OCI-LY7 (cell line): Measurements from ENCODE around the gene SERAC1. TPM values are rescaled to one million over a fixed set of nuclear protein-coding genes. Genes with fewer than 3 reads are reported as not detected.

Experiments used
- BruUV-seq: library from RNA; stranded (reverse); fragments of 400-500 nt; replicated peaks from 2 replicates; lab custom pipeline; 2021; lab: Mats Ljungman, UMichigan
- CTCF ChIA-PET: fragments of 300-600 bp; sonication (Branson Sonifier 250); formaldehyde crosslinking; loops from one replicate; lab custom pipeline; 2022; ENCODE audit warnings: antibody characterized with exemption; ENCODE audit not compliant: unreplicated experiment; lab: Charles Lee
- POLR2A ChIA-PET: fragments of 300-600 bp; sonication (Branson Sonifier 250); formaldehyde crosslinking; loops from one replicate; lab custom pipeline; 2022; ENCODE audit warnings: antibody characterized with exemption; lab: Charles Lee
- DNase-seq: peaks from one replicate; pipeline ENCODE4 v3.0.0-alpha.2; 2015; ENCODE audit warnings: low spot score
- H2AFZ ChIP-seq: fragments of 200-600 bp; sonication (generic), shearing (Covaris generic); 2 replicates; pipeline ENCODE4 v1.6.1; 2014; ENCODE audit warnings: mild to moderate bottlenecking, antibody characterized with exemption, low read length, moderate library complexity
- H3K27ac ChIP-seq: fragments of 200-600 bp; sonication (generic); 2 replicates; pipeline ENCODE4 v1.5.1; 2014; ENCODE audit warnings: mixed run types, low read depth, mild to moderate bottlenecking, moderate library complexity, low read length, inconsistent platforms; ENCODE audit not compliant: poor library complexity, severe bottlenecking
- H3K36me3 ChIP-seq: fragments of 200-600 bp; sonication (generic); 2 replicates; pipeline ENCODE4 v1.6.1; 2014; ENCODE audit warnings: mild to moderate bottlenecking, antibody characterized with exemption, low read length, moderate library complexity, mixed read lengths; ENCODE audit not compliant: insufficient read depth
- H3K4me1 ChIP-seq: fragments of 200-600 bp; sonication (generic); 2 replicates; pipeline ENCODE4 v1.5.1; 2014; ENCODE audit warnings: mild to moderate bottlenecking, low read length; ENCODE audit not compliant: insufficient read depth, poor library complexity, severe bottlenecking
- H3K4me2 ChIP-seq: fragments of 200-600 bp; sonication (generic); 2 replicates; pipeline ENCODE4 v1.6.1; 2014; ENCODE audit warnings: mild to moderate bottlenecking, low read length
- H3K4me3 ChIP-seq: fragments of 200-600 bp; sonication (generic); 2 replicates; pipeline ENCODE4 v1.5.1; 2014; ENCODE audit warnings: mild to moderate bottlenecking, low read depth, low read length; ENCODE audit not compliant: poor library complexity, severe bottlenecking
- H3K79me2 ChIP-seq: fragments of 200-600 bp; sonication (generic); 2 replicates; pipeline ENCODE4 v1.6.1; 2016; ENCODE audit warnings: low read depth, mild to moderate bottlenecking, low read length, moderate library complexity, mixed read lengths; ENCODE audit not compliant: insufficient read depth
- H3K9me2 ChIP-seq: fragments of 200-600 bp; sonication (generic); 2 replicates; pipeline ENCODE4 v1.6.1; 2016; ENCODE audit warnings: mild to moderate bottlenecking, low read length, mixed read lengths; ENCODE audit not compliant: insufficient read depth
- H3K9me3 ChIP-seq: fragments of 200-600 bp; sonication (generic); 2 replicates; pipeline ENCODE4 v1.6.1; 2014; ENCODE audit warnings: mild to moderate bottlenecking, mixed run types, low read length, mixed read lengths
- H4K20me1 ChIP-seq: fragments of 200-600 bp; sonication (generic); 2 replicates; pipeline ENCODE4 v1.6.1; 2014; ENCODE audit warnings: mild to moderate bottlenecking, antibody characterized with exemption, low read length, moderate library complexity, mixed read lengths; ENCODE audit not compliant: insufficient read depth
- EZH2phosphoT487 ChIP-seq: fragments of 200-600 bp; sonication (generic); IDR thresholded peaks from 2 replicates; pipeline ENCODE4 v1.6.1; 2018; ENCODE audit warnings: low read depth, borderline replicate concordance, mild to moderate bottlenecking, mixed run types, antibody characterized with exemption, low read length, moderate library complexity, mixed read lengths
- intact Hi-C: fragments of 100-400 bp; cut with micrococcal nuclease; formaldehyde crosslinking; loops from one replicate; pipeline ENCODE4 v1.10.0; 2022; ENCODE audit not compliant: unreplicated experiment
- total RNA-seq, 2 experiments: library from RNA; depleted of rRNA in 1 of 2; stranded (reverse); fragments of >200 nt in 1 of 2; shearing (Covaris generic) in 1 of 2; gene quantifications; 2 replicates each; pipeline ENCODE4 v1.2.3, GENCODE V29; 2014 to 2022
- TF ChIP-seq, protein P1 (sequence below): fragments of 200-600 bp; sonication (generic); conservative IDR thresholded peaks from 2 replicates; pipeline ENCODE4 v1.5.1; 2014; ENCODE audit warnings: mild to moderate bottlenecking, antibody characterized with exemption, low read length, moderate library complexity, mixed read lengths

The SERAC1 gene
- total RNA-seq, 2 experiments from 2014 or later = 3.0 to 6.9 TPM

GRCh38 chr6:158118886-158119285, 49.2 kb downstream of the SERAC1 start:
- Histone ChIP-seq H3K4me1 (no peaks in the 10 kb centered on the region), H4K20me1 (no peaks in the 10 kb centered on the region), H3K9me2 (no peaks in the 10 kb centered on the region), H3K36me3 (no peaks in the 10 kb centered on the region), H3K79me2 (no peaks in the 10 kb centered on the region), H3K9me3 (no peaks in the 10 kb centered on the region), H3K27ac (no peak overlapping the region), H3K4me2 (no peak overlapping the region), H2AFZ (no peak overlapping the region), H3K4me3 (no peak overlapping the region)
- intact Hi-C loops = no loop called here
- no peak for TF ChIP-seq EZH2phosphoT487
- TF ChIP-seq, protein P1, sequence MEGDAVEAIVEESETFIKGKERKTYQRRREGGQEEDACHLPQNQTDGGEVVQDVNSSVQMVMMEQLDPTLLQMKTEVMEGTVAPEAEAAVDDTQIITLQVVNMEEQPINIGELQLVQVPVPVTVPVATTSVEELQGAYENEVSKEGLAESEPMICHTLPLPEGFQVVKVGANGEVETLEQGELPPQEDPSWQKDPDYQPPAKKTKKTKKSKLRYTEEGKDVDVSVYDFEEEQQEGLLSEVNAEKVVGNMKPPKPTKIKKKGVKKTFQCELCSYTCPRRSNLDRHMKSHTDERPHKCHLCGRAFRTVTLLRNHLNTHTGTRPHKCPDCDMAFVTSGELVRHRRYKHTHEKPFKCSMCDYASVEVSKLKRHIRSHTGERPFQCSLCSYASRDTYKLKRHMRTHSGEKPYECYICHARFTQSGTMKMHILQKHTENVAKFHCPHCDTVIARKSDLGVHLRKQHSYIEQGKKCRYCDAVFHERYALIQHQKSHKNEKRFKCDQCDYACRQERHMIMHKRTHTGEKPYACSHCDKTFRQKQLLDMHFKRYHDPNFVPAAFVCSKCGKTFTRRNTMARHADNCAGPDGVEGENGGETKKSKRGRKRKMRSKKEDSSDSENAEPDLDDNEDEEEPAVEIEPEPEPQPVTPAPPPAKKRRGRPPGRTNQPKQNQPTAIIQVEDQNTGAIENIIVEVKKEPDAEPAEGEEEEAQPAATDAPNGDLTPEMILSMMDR = no peak
- ChIA-PET CTCF (no interaction called here), POLR2A (no interaction called here)
- BruUV-seq = no TSS peak
- no peak for DNase-seq

GRCh38 chr6:158115508-158115907, 52.6 kb downstream of the SERAC1 start:
- TF ChIP-seq, protein P1 = no peak
- no peak for TF ChIP-seq EZH2phosphoT487
- CTCF ChIA-PET = no interaction called here
- POLR2A ChIA-PET = no interaction called here

GRCh38 chr6:158115102-158115501, 53.0 kb downstream of the SERAC1 start:
- Histone ChIP-seq H3K4me2 (no peak overlapping the region), H4K20me1 (no peaks in the 10 kb centered on the region), H2AFZ (no peak overlapping the region), H3K9me3 (no peaks in the 10 kb centered on the region), H3K9me2 (no peaks in the 10 kb centered on the region), H3K4me1 (no peaks in the 10 kb centered on the region), H3K4me3 (no peak overlapping the region), H3K27ac (no peak overlapping the region), H3K36me3 (peaks cover 5% of the 10 kb centered on the region; the same call in 1 of the 2 replicates), H3K79me2 (no peaks in the 10 kb centered on the region)
- TF ChIP-seq, protein P1 = no peak
- no peak for TF ChIP-seq EZH2phosphoT487
- ChIA-PET CTCF (no interaction called here), POLR2A (no interaction called here)
- intact Hi-C loops = no loop called here
- DNase-seq = no peak
- no TSS peak for BruUV-seq

More at GRCh38 chr6:158115508-158115907, 52.6 kb downstream of the SERAC1 start:
- Histone ChIP-seq H2AFZ (no peak overlapping the region), H3K79me2 (no peaks in the 10 kb centered on the region), H3K9me2 (no peaks in the 10 kb centered on the region), H3K4me3 (no peak overlapping the region), H3K36me3 (peaks cover 3% of the 10 kb centered on the region; the same call in 1 of the 2 replicates), H3K4me2 (no peak overlapping the region), H4K20me1 (no peaks in the 10 kb centered on the region), H3K27ac (no peak overlapping the region), H3K4me1 (no peaks in the 10 kb centered on the region), H3K9me3 (no peaks in the 10 kb centered on the region)
- intact Hi-C loops = no loop called here
- BruUV-seq = no TSS peak
- no peak for DNase-seq
